HT1080 (cell line): Measurements from ENCODE around the gene SLFNL1. TPM values are rescaled to one million over a fixed set of nuclear protein-coding genes. Genes with fewer than 3 reads are reported as not detected.

Experiments used
- DNase-seq: peaks from one replicate; pipeline ENCODE4 v3.0.0-alpha.2; 2015; ENCODE audit warnings: low read depth
- total RNA-seq: library from RNA; depleted of rRNA; stranded (reverse); fragments of >200 nt; shearing (Covaris generic); gene quantifications from 2 replicates; pipeline ENCODE4 v1.2.3, GENCODE V29; 2014

The SLFNL1 gene
- total RNA-seq, 1 experiment from 2014 or later: not detected

GRCh38 chr1:40987439-40988276 is 33.9 kb downstream of the SLFNL1 start:
- DNase-seq: no peak

- DNase-seq: no peak
These were observed 34.6 kb downstream of the SLFNL1 start for GRCh38 chr1:40986956-40987355.

- DNase-seq: no peak
These were observed 35.2 kb downstream of the SLFNL1 start for GRCh38 chr1:40986328-40986783.

- no peak for DNase-seq
These were observed 35.6 kb downstream of the SLFNL1 start for GRCh38 chr1:40985875-40986274.

- DNase-seq: no peak
These were observed 36.4 kb downstream of the SLFNL1 start for GRCh38 chr1:40985161-40985560.

- no peak for DNase-seq
These were observed 37.0 kb downstream of the SLFNL1 start for GRCh38 chr1:40984531-40984930.

- no peak for DNase-seq
These were observed 37.5 kb downstream of the SLFNL1 start for GRCh38 chr1:40984066-40984465.

GRCh38 chr1:40983286-40983685 is 38.2 kb downstream of the SLFNL1 start:
- no peak for DNase-seq

- DNase-seq: no peak
These were observed 38.8 kb downstream of the SLFNL1 start for GRCh38 chr1:40982721-40983120.

GRCh38 chr1:40981691-40982448 is 39.7 kb downstream of the SLFNL1 start:
- DNase-seq: no peak

GRCh38 chr1:40980453-40981121 is 40.9 kb downstream of the SLFNL1 start:
- peak; percentile 38 for DNase-seq

GRCh38 chr1:40980068-40980452 is 41.5 kb downstream of the SLFNL1 start:
- DNase-seq: no peak

GRCh38 chr1:40979241-40980067 is 42.1 kb downstream of the SLFNL1 start, which contains the start of gene CTPS1:
Gene CTPS1, plus strand, starts transcription at chr1:40979696. Its CDS starts 3,595 bp downstream, at chr1:40983291.
- peak; percentile 88 for DNase-seq

- no peak for DNase-seq
These were observed 42.7 kb downstream of the SLFNL1 start for GRCh38 chr1:40978886-40979240.

- no peak for DNase-seq
These were observed 43.8 kb downstream of the SLFNL1 start for GRCh38 chr1:40977716-40978115.

- no peak for DNase-seq
These were observed 44.4 kb downstream of the SLFNL1 start for GRCh38 chr1:40976952-40977690.

- DNase-seq: no peak
These were observed 46.6 kb downstream of the SLFNL1 start for GRCh38 chr1:40974945-40975344.

- no peak for DNase-seq
These were observed 47.6 kb downstream of the SLFNL1 start for GRCh38 chr1:40973912-40974311.

- no peak for DNase-seq
These were observed 49.6 kb downstream of the SLFNL1 start for GRCh38 chr1:40971966-40972365.

GRCh38 chr1:40969445-40969844 is 52.1 kb downstream of the SLFNL1 start:
- no peak for DNase-seq
